Measurements from ENCODE around the gene NEUROD2. TPM values are rescaled to one million over a fixed set of nuclear protein-coding genes. Genes with fewer than 3 reads are reported as not detected.
A peak's percentile ranks its signal among the peaks of the same experiment; 100 is the strongest.

The NEUROD2 gene
- total RNA-seq: not detected

- peaks cover 21% of the 10 kb centered on the region for H3K4me1 Mint-ChIP-seq
- intact Hi-C loops (cut with DNase I, micrococcal nuclease): no loop called here
- no peak within 1 kb of the TSS for H3K4me3 Mint-ChIP-seq
- peaks cover 42% of the 10 kb centered on the region for H3K27me3 Mint-ChIP-seq
- CTCF ChIA-PET: interaction anchor here (2.8 kb wide), 1 partner anchor 14 kb away, joined by 12 read pairs; no protein-coding TSS in a partner anchor
- H3K9me3 Mint-ChIP-seq (ENCODE audit: low read depth): no peaks in the 10 kb centered on the region
- H3K27ac Mint-ChIP-seq: no peak within 1 kb of the TSS
- DNase-seq (no peak), ATAC-seq (no peak)
- POLR2A ChIA-PET: no interaction called here
- no peaks in the 10 kb centered on the region for H3K36me3 Mint-ChIP-seq (ENCODE audit: low read depth)
These were observed at the start of gene NEUROD2 for GRCh38 chr17:39607851-39608130. Gene NEUROD2, minus strand, starts transcription at chr17:39607920. Its CDS starts 1,321 bp downstream, at chr17:39606599.

GRCh38 chr17:39655105-39655504, 47.4 kb upstream of the NEUROD2 start:
- intact Hi-C loops (cut with DNase I, micrococcal nuclease): no loop called here
- ChIA-PET CTCF (interaction anchor here (0.6 to 5.6 kb wide), 21 partner anchors 11 to 1695 kb away, joined by 3 to 85 read pairs (median 3); partner anchors contain the start of genes PNMT, PSMD3 and TCAP), POLR2A (interaction anchor here (0.6 kb wide), 1 partner anchor 132 kb away, joined by 3 read pairs; no protein-coding TSS in a partner anchor)
- ATAC-seq: no peak
- Mint-ChIP-seq H3K27ac (no peak overlapping the region), H3K27me3 (no peaks in the 10 kb centered on the region), H3K4me3 (no peak overlapping the region), H3K4me1 (peaks cover 46% of the 10 kb centered on the region), H3K9me3 (ENCODE audit: low read depth) (no peaks in the 10 kb centered on the region), H3K36me3 (ENCODE audit: low read depth) (peaks cover 3% of the 10 kb centered on the region)
- DNase-seq: no peak

- intact Hi-C loops (cut with DNase I, micrococcal nuclease): loop anchor here in 1 of 2 experiments (1.0 kb wide), 1 partner anchor 31 kb away; no protein-coding TSS in a partner anchor
- peaks cover 3% of the 10 kb centered on the region for H3K36me3 Mint-ChIP-seq (ENCODE audit: low read depth)
- H3K4me3 Mint-ChIP-seq: no peak overlapping the region
- H3K4me1 Mint-ChIP-seq: peaks cover 36% of the 10 kb centered on the region
- ChIA-PET POLR2A (interaction anchor here (0.6 kb wide), 1 partner anchor 30 kb away, joined by 3 read pairs; no protein-coding TSS in a partner anchor), CTCF (interaction anchor here (0.5 to 5.6 kb wide), 30 partner anchors 8 to 324 kb away, joined by 3 to 85 read pairs (median 4); partner anchors contain the start of genes GSDMA, PGAP3, PNMT and STARD3)
- H3K27me3 Mint-ChIP-seq: no peaks in the 10 kb centered on the region
- H3K9me3 Mint-ChIP-seq (ENCODE audit: low read depth): no peaks in the 10 kb centered on the region
- DNase-seq (peak; percentile 92), ATAC-seq (peak; percentile 94)
- no peak overlapping the region for H3K27ac Mint-ChIP-seq
These were observed 46.1 kb upstream of the NEUROD2 start for GRCh38 chr17:39653662-39654331.

GRCh38 chr17:39653316-39653661, 45.6 kb upstream of the NEUROD2 start:
- ChIA-PET CTCF (interaction anchor here (0.5 to 5.6 kb wide), 22 partner anchors 8 to 222 kb away, joined by 3 to 85 read pairs (median 5); partner anchors contain the start of genes PNMT, STARD3 and TCAP), POLR2A (interaction anchor here (0.6 kb wide), 1 partner anchor 195 kb away, joined by 3 read pairs; no protein-coding TSS in a partner anchor)
- Mint-ChIP-seq H3K4me3 (no peak overlapping the region), H3K9me3 (ENCODE audit: low read depth) (no peaks in the 10 kb centered on the region), H3K27ac (no peak overlapping the region), H3K36me3 (ENCODE audit: low read depth) (peaks cover 3% of the 10 kb centered on the region), H3K27me3 (no peaks in the 10 kb centered on the region), H3K4me1 (peaks cover 31% of the 10 kb centered on the region)
- ATAC-seq (no peak), DNase-seq (no peak)
- intact Hi-C loops (cut with DNase I, micrococcal nuclease): no loop called here

- CTCF ChIA-PET: interaction anchor here (0.6 to 5.6 kb wide), 8 partner anchors 8 to 72 kb away, joined by 3 to 85 read pairs (median 12); partner anchors contain the start of genes PNMT, STARD3 and TCAP
- ATAC-seq (no peak), DNase-seq (no peak)
- Mint-ChIP-seq H3K27ac (peak overlapping the region; percentile 11), H3K4me1 (peaks cover 27% of the 10 kb centered on the region), H3K4me3 (no peak overlapping the region), H3K9me3 (ENCODE audit: low read depth) (no peaks in the 10 kb centered on the region), H3K27me3 (no peaks in the 10 kb centered on the region), H3K36me3 (ENCODE audit: low read depth) (peaks cover under 1% of the 10 kb centered on the region)
- intact Hi-C loops (cut with DNase I, micrococcal nuclease): no loop called here
- POLR2A ChIA-PET: interaction anchor here (0.6 kb wide), 1 partner anchor 196 kb away, joined by 3 read pairs; no protein-coding TSS in a partner anchor
These were observed 45.0 kb upstream of the NEUROD2 start for GRCh38 chr17:39652587-39653315.

GRCh38 chr17:39651923-39652586, 44.3 kb upstream of the NEUROD2 start:
- no peaks in the 10 kb centered on the region for H3K27me3 Mint-ChIP-seq
- intact Hi-C loops (cut with DNase I, micrococcal nuclease): no loop called here
- POLR2A ChIA-PET: no interaction called here
- peak overlapping the region; percentile 11 for H3K27ac Mint-ChIP-seq
- no peaks in the 10 kb centered on the region for H3K36me3 Mint-ChIP-seq (ENCODE audit: low read depth)
- no peaks in the 10 kb centered on the region for H3K9me3 Mint-ChIP-seq (ENCODE audit: low read depth)
- peaks cover 26% of the 10 kb centered on the region for H3K4me1 Mint-ChIP-seq
- no peak for ATAC-seq
- DNase-seq: no peak
- CTCF ChIA-PET: interaction anchor here (1.0 to 5.6 kb wide), 4 partner anchors 10 to 32 kb away, joined by 3 to 85 read pairs (median 28); partner anchors contain the start of genes PNMT and TCAP
- H3K4me3 Mint-ChIP-seq: no peak overlapping the region

GRCh38 chr17:39650121-39650579, 42.4 kb upstream of the NEUROD2 start:
- CTCF ChIA-PET: interaction anchor here (1.2 to 5.6 kb wide), 3 partner anchors 18 to 232 kb away, joined by 3 to 85 read pairs (median 3); partner anchors contain the start of genes PNMT and TCAP
- DNase-seq (no peak), ATAC-seq (no peak)
- peaks cover 30% of the 10 kb centered on the region for H3K4me1 Mint-ChIP-seq
- no peaks in the 10 kb centered on the region for H3K27me3 Mint-ChIP-seq
- peak overlapping the region; percentile 61 for H3K27ac Mint-ChIP-seq
- no peak overlapping the region for H3K4me3 Mint-ChIP-seq
- H3K36me3 Mint-ChIP-seq (ENCODE audit: low read depth): no peaks in the 10 kb centered on the region
- intact Hi-C loops (cut with DNase I, micrococcal nuclease): no loop called here
- no peaks in the 10 kb centered on the region for H3K9me3 Mint-ChIP-seq (ENCODE audit: low read depth)
- POLR2A ChIA-PET: no interaction called here

- Mint-ChIP-seq H3K4me3 (no peak overlapping the region), H3K36me3 (ENCODE audit: low read depth) (no peaks in the 10 kb centered on the region), H3K4me1 (peaks cover 23% of the 10 kb centered on the region), H3K27ac (no peak overlapping the region), H3K9me3 (ENCODE audit: low read depth) (no peaks in the 10 kb centered on the region), H3K27me3 (no peaks in the 10 kb centered on the region)
- no peak for DNase-seq
- CTCF ChIA-PET: interaction anchor here (1.3 to 2.7 kb wide), 3 partner anchors 19 to 27 kb away, joined by 3 to 9 read pairs (median 9); partner anchors contain the start of gene PNMT
- no peak for ATAC-seq
- POLR2A ChIA-PET: no interaction called here
- intact Hi-C loops (cut with DNase I, micrococcal nuclease): no loop called here
These were observed 41.1 kb upstream of the NEUROD2 start for GRCh38 chr17:39648616-39649366.

- POLR2A ChIA-PET: no interaction called here
- intact Hi-C loops (cut with DNase I, micrococcal nuclease): no loop called here
- Mint-ChIP-seq H3K4me3 (no peak overlapping the region), H3K27ac (no peak overlapping the region), H3K9me3 (ENCODE audit: low read depth) (no peaks in the 10 kb centered on the region), H3K4me1 (peaks cover 33% of the 10 kb centered on the region), H3K27me3 (no peaks in the 10 kb centered on the region), H3K36me3 (ENCODE audit: low read depth) (no peaks in the 10 kb centered on the region)
- CTCF ChIA-PET: interaction anchor here (0.6 to 2.7 kb wide), 4 partner anchors 12 to 25 kb away, joined by 3 to 9 read pairs (median 6); partner anchors contain the start of gene PNMT
- no peak for DNase-seq
- ATAC-seq: no peak
These were observed 39.5 kb upstream of the NEUROD2 start for GRCh38 chr17:39647256-39647655.

GRCh38 chr17:39643271-39643670, 35.6 kb upstream of the NEUROD2 start:
- ATAC-seq (peak; percentile 19), DNase-seq (no peak)
- H3K4me1 Mint-ChIP-seq: peaks cover 56% of the 10 kb centered on the region
- H3K9me3 Mint-ChIP-seq (ENCODE audit: low read depth): no peaks in the 10 kb centered on the region
- no peaks in the 10 kb centered on the region for H3K36me3 Mint-ChIP-seq (ENCODE audit: low read depth)
- no peak overlapping the region for H3K4me3 Mint-ChIP-seq
- intact Hi-C loops (cut with DNase I, micrococcal nuclease): no loop called here
- ChIA-PET POLR2A (no interaction called here), CTCF (interaction anchor here (0.7 to 1.7 kb wide), 6 partner anchors 9 to 94 kb away, joined by 3 to 7 read pairs (median 4); no protein-coding TSS in a partner anchor)
- peak overlapping the region; percentile 4 for H3K27ac Mint-ChIP-seq
- no peaks in the 10 kb centered on the region for H3K27me3 Mint-ChIP-seq
